ENCODE measurements around the gene BCL2L12. TPM values are rescaled to one million over a fixed set of nuclear protein-coding genes. Genes with fewer than 3 reads are reported as not detected.
A peak's percentile ranks its signal among the peaks of the same experiment; 100 is the strongest.

BCL2L12 gene
- total RNA-seq, 1 experiment from 2014 or later, result 145 TPM

GRCh38 chr19:49688531-49689132 lies 22.9 kb downstream of the BCL2L12 start:
- Mint-ChIP-seq H3K27me3 (ENCODE audit: low read depth) (no peaks in the 10 kb centered on the region; the same call in 1 of the 2 replicates), H3K4me3 (peak overlapping the region; percentile 15 to 98), H3K36me3 (ENCODE audit: insufficient read depth in 1 of 3, low read depth in 3 of 3) (peaks cover 31 to 59% (median 47%) of the 10 kb centered on the region in 3 experiments), H3K4me1 (peaks cover 26 to 56% of the 10 kb centered on the region in 2 experiments), H3K9me3 (peaks cover 0 to 3% of the 10 kb centered on the region in 2 experiments; a peak in 2 of 5 replicates), H3K27ac (peak overlapping the region; percentile 75 to 90 (median 86); a peak in 4 of 7 replicates)
- Histone ChIP-seq H2BK15ac (ENCODE audit: low read depth, low read length) (no peak overlapping the region), H4K5ac (ENCODE audit: insufficient read length, low read depth, low read length) (no peak overlapping the region), H3K23ac (ENCODE audit: insufficient read length, low read depth, low read length) (no peak overlapping the region), H4K91ac (ENCODE audit: insufficient read length, low read depth, low read length) (no peak overlapping the region), H3K18ac (ENCODE audit: insufficient read length, low read depth, low read length) (no peak overlapping the region), H4K8ac (replicated peaks; ENCODE audit: insufficient read length, low read depth, low read length) (no peak overlapping the region), H3K79me1 (ENCODE audit: insufficient read depth, low read depth, low read length, poor library complexity, severe bottlenecking) (no peaks in the 10 kb centered on the region), H3K56ac (ENCODE audit: insufficient read length, low read depth, low read length) (no peak overlapping the region), H2BK12ac (ENCODE audit: insufficient read length, low read depth, low read length) (no peak overlapping the region), H3K4me1 (ENCODE audit: insufficient read depth, low read length) (peaks cover 10% of the 10 kb centered on the region; the same call in 1 of the 2 replicates), H3K79me2 (ENCODE audit: insufficient read depth, low read length) (no peaks in the 10 kb centered on the region), H2AFZ (ENCODE audit: low read length) (no peak overlapping the region), H2AK5ac (ENCODE audit: insufficient read length, low read length) (no peak overlapping the region), H3K14ac (ENCODE audit: insufficient read depth, low read length) (no peak overlapping the region), H3K27ac (ENCODE audit: insufficient read length, low read depth, low read length) (no peak overlapping the region), H4K20me1 (ENCODE audit: control insufficient read depth, insufficient read depth, insufficient read length) (no peaks in the 10 kb centered on the region), H2BK5ac (ENCODE audit: insufficient read length, low read length) (no peak overlapping the region), H3K27me3 (ENCODE audit: insufficient read depth, low read length) (no peaks in the 10 kb centered on the region), H3K23me2 (ENCODE audit: insufficient read length, low read depth, low read length, poor library complexity, severe bottlenecking) (peaks cover 19% of the 10 kb centered on the region), H3K4me2 (ENCODE audit: insufficient read depth, insufficient read length, low read length) (peak overlapping the region; percentile 98), H2BK120ac (ENCODE audit: low read depth, low read length, poor library complexity, severe bottlenecking) (no peak overlapping the region), H2BK20ac (ENCODE audit: low read depth, low read length, poor library complexity, severe bottlenecking) (no peak overlapping the region), H3K9ac (ENCODE audit: extremely low read depth, insufficient read length, low read length) (no peak overlapping the region), H3K9me3 (ENCODE audit: control insufficient read depth, low read depth, low read length) (no peaks in the 10 kb centered on the region), H3K4ac (ENCODE audit: low read depth, low read length) (no peak overlapping the region), H3T11ph (ENCODE audit: low read length) (no peak overlapping the region)
- peak; percentile 40 for DNase-seq
- no peak for TF ChIP-seq CTCF (conservative IDR thresholded peaks at IDR 0.05)
- no CpG with 5 or more reads among the region's 12 CpGs for WGBS (ENCODE audit: extremely low coverage, insufficient read length, low lambda C conversion rate)
